H54 (cell line): Measurements from ENCODE around the gene DUSP7.

Experiments used
- DNase-seq: peaks from one replicate; pipeline ENCODE4 v3.0.0; 2011; ENCODE audit warnings: low spot score, mixed read lengths; ENCODE audit not compliant: insufficient read length
- FAIRE-seq: peaks from 3 replicates; lab custom pipeline; 2011; peaks lifted over from hg19 to GRCh38; lab: Jason Lieb, UNC
- POLR2A ChIP-seq: IDR thresholded peaks from 2 replicates; pipeline ENCODE4 v1.6.1; 2011; ENCODE audit warnings: low read depth, mild to moderate bottlenecking, low read length

Gene DUSP7

GRCh38 chr3:52026041-52026440 is 30.3 kb downstream of the DUSP7 start:
- FAIRE-seq (no peak), DNase-seq (no peak)
- no peak for TF ChIP-seq POLR2A

DNA sequence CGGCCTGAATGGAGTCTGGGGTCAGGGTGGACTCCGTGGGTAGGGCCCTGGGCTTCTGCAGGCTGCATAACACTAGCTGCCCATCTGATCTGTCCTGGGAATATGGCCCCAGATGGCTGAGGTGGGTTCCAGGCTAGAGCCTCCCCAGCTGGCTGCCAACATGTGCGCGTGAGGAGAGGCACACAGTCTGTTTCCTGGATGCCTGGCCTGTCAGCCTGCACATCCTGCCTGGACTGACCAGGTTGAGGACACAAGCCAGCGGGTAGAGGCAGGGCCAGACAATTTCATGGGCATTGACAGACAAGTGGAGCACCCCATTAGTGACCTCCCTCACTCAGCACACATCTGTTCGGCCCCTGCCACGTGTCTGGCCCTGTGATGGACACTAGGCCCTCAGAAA is 30.9 kb downstream of the DUSP7 start:
- FAIRE-seq (no peak), DNase-seq (no peak)
- no peak for TF ChIP-seq POLR2A

- DNase-seq: no peak
- FAIRE-seq: no peak
- no peak for TF ChIP-seq POLR2A
Measured at GRCh38 chr3:52024765-52025452, 31.5 kb downstream of the DUSP7 start.

DNA sequence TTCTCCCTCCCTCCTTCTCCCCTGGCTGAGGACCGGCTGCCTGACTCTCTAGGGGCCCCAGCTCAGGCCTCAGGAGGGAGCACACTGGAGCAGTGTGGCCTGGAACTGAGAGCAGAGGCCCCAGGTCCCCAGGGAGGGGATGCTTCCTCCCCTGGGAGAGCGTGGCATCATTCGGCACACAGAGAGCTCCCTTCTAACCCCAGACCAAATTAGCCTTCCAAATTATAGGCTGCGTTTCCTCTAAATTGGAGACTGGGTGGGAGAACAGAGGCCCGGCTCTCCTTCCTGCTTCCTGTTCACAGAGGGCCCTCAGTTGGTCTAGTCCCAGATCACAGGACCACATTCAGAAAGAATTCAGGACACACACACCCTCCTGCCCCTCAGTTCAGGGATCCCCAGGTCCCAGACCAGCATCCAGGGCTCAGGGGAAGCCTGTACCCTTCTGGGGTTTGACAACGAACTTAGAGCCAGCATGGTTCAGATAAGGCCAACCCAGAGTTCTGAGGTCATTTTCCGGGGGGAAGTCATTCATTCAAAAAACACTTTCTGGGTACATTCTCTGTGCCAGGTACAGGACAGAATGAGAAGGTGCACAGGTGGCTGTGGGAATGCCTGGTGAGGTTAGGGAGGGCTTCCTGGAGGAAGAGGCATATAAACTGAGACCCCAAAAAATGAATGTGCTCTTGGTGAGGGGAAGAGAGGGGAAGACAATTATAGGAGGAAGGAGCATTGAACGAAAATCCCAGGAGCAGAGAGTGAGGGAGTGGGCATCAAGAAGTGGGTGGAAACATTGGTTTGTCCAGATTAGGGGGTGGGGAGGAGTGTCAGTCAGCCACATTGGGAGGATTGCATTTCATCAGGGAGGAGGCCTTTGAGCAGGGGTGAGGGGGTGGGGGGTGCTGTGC is 32.3 kb downstream of the DUSP7 start:
- TF ChIP-seq POLR2A: no peak
- DNase-seq (no peak), FAIRE-seq (no peak)

- TF ChIP-seq POLR2A: no peak
- DNase-seq (no peak), FAIRE-seq (no peak)
Measured at GRCh38 chr3:52023101-52023770, 33.1 kb downstream of the DUSP7 start.

DNA sequence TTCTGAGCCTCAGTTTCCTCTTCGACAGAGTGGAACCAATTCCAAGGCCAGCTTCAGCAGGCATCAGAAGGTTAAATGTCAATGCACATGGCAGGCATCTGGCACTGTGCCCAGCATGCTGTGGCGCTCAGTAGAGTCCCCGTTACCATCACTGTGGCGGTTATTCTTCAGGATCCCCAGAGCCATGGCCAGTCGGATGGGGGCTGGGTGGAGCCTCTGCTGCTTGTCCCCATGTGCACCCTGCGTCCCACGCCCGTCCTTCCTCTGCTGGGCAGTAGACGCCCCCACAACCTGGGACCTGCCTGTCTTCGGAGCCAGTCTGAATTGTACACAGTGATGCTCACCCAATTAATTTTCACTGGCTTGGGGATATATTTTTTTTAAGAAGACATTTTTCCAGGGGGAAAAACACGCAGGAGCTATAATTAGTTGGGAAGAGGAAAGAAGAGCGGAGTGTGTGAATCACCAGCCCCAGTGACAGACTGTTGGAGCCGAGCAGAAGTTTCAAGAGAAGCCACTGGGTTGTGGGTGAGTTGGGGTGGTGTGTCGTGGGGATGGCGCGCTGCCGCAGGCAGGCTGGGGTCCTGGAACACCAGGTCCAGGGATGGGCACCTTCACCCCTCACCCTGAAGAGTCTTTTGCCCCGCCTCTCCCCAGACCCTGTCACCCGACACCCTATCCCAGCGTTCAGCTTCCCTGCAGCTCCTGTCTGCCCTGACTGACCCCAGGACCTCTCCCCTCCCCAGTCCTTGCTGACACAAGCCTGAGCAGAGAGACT is 33.9 kb downstream of the DUSP7 start:
- DNase-seq (no peak), FAIRE-seq (no peak)
- no peak for TF ChIP-seq POLR2A

DNA sequence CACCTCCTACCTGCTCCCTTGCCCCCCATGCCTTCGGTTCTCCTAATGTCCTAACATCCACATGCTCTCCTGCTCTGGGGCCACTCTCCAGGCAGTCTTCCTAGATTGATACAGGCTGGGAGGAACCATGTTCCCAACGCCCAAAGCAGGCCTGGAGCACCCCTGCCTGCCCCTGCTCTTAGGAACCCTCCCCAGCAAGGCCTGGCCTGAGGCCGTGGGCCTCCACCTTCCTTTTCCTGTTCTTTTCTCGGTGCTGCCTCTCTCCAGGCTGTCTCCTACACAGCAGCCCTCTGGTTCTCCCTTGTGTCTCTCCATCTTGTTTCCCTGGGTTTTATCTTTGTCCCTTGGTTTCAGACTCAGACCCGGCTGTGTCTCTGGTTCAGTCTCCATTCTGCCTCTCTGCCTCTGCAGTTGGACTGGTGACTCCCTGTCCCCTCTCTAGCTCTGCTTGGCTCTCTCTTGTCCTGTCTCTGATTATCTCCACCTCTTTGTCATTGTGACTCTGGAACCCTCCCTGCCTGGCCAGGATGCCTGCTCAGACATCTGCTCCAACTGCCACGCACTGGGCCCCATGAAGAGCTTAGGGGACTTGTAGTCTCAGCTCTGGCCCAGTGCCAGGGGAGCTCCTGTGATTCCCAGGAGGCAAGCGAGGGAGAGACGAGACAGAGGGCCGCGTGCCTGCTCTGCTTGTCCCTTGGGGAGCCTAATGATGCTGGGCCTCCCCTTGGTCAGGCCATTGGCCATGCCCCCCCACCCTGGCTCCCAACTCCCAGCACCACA is 34.7 kb downstream of the DUSP7 start:
- FAIRE-seq: no peak
- TF ChIP-seq POLR2A: no peak
- no peak for DNase-seq

DNA sequence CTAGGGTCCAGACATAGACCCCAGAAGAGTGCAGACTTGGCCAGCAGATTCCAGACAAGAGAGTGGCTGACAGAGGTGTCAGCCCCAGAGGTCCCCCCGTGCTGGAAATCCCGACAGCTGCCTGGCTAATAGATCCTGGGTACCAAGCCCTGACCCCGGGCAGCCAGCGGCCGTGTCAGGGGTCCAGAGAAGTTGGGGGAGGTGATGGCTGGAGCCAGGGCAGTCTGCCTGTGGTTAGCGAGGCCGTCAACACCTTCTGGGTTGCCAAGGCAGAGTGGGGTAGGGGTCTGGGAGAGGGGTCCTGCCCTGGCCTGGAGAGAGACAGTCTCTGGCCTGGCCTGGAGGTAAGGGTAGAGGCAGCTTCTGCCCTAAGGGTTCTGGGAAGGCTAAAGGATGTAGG is 35.6 kb downstream of the DUSP7 start:
- FAIRE-seq (no peak), DNase-seq (no peak)
- TF ChIP-seq POLR2A: no peak

DNA sequence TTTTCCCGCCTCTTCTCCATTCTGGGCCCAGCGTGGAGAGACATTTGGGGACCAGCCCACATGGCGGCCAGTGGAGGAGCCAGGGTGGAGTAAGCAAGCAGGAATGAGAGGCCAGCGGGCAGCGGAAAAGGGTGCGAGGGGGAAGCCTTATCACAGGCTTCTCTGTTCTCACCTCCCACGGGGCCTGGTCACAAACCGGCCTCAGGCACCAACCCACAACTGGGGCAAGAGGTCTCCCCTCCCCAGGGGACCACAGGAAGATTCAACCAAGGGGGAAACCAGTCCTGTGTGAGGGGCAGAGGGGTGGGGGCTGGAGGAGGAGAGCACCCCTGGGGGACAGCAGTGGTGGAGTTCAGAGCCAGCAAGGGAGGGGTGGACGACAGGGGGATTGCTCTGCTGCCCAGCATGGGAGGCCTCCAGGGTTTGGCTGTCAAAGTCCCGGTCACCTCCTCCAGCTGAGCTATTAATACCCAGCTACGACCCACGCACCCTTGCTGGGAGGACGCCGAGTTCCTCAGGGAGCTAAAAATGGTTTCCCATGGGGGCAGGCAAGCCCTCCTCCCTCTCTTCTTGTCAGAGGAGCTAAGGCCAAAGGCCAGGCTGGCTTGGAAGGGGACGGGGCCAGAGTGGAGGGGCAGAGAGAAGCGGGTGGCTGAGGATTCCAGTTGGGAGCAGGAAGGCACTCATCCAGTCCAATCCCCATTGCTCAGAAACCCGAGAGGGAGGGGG is 36.9 kb downstream of the DUSP7 start:
- DNase-seq (no peak), FAIRE-seq (no peak)
- no peak for TF ChIP-seq POLR2A

- FAIRE-seq: no peak
- no peak for DNase-seq
- TF ChIP-seq POLR2A: no peak
Measured at GRCh38 chr3:52018319-52019000, 37.9 kb downstream of the DUSP7 start.

DNA sequence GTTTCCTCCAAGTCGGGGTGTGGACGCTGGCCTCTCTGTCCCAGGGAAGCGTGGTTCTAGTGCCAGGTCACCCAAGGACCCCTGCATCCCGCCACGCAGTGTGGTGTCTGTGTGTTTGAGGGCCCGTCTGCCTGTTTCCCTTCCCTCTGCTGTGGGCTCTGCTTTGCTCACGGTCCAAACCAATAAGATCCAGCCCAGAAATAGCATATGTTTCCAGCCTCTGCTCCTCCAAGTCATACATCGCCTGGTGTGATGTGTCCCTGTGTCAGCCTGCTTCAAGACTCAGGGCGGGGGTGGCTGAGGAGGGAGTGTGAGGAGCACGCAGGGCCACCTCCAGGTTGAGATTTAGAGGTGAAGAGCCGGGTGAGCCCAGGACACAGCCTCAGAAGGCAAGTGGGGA is 38.8 kb downstream of the DUSP7 start:
- FAIRE-seq: no peak
- TF ChIP-seq POLR2A: no peak
- DNase-seq: no peak
